ENCODE measurements around the gene TPSAB1. TPM values are rescaled to one million over a fixed set of nuclear protein-coding genes. Genes with fewer than 3 reads are reported as not detected.

Gene TPSAB1
- total and polyA plus RNA-seq, 4 donors: 0.23 to 10.8 (median 1.2) TPM

- Histone ChIP-seq H3K9me3 (ENCODE audit: control insufficient read depth in 4 of 4, low read length in 3 of 4) (no peaks in the 10 kb centered on the region), H3K36me3 (ENCODE audit: control insufficient read depth in 4 of 4, insufficient read depth in 3 of 4, low read depth in 1 of 4, low read length in 3 of 4) (peaks cover 0 to 68% (median 21%) of the 10 kb centered on the region in 4 donors), H3K27ac (ENCODE audit: low read depth in 1 of 2, low read length in 2 of 2) (no peak overlapping the region), H3K9ac (ENCODE audit: low read depth in 1 of 2, low read length in 2 of 2) (no peak overlapping the region), H3K27me3 (ENCODE audit: control insufficient read depth in 4 of 4, insufficient read depth in 4 of 4, low read length in 3 of 4) (no peaks in the 10 kb centered on the region), H3K4me3 (ENCODE audit: low read depth in 1 of 3, low read length in 3 of 3) (no peak overlapping the region), H3K4me1 (ENCODE audit: control insufficient read depth in 4 of 4, insufficient read depth in 4 of 4, low read length in 3 of 4) (no peaks in the 10 kb centered on the region)
- 90% methylated on average over 23 of the region's 23 CpGs for WGBS
- TF ChIP-seq ATF3 (IDR thresholded peaks at IDR 0.05) (no peak), TAF1 (conservative IDR thresholded peaks at IDR 0.05) (no peak), NR2F2 (IDR thresholded peaks at IDR 0.05) (no peak), ZBTB33 (IDR thresholded peaks at IDR 0.05) (no peak), EGR1 (IDR thresholded peaks at IDR 0.05; ENCODE audit: low read depth in 2 of 2) (no peak), HNF4G (IDR thresholded peaks at IDR 0.05) (no peak), RXRA (IDR thresholded peaks at IDR 0.05) (no peak), RAD21 (IDR thresholded peaks at IDR 0.05) (no peak), SP1 (IDR thresholded peaks at IDR 0.05) (no peak), REST (IDR thresholded peaks at IDR 0.05) (no peak), YY1 (IDR thresholded peaks at IDR 0.05) (no peak), FOXA2 (IDR thresholded peaks at IDR 0.05) (no peak), GABPA (IDR thresholded peaks at IDR 0.05 in 1 of 2, conservative IDR thresholded peaks at IDR 0.05 in 1 of 2) (no peak), FOXA1 (IDR thresholded peaks at IDR 0.05) (no peak), HNF4A (conservative IDR thresholded peaks at IDR 0.05) (no peak), JUND (IDR thresholded peaks at IDR 0.05) (no peak)
- TF ChIP-seq, protein P1, sequence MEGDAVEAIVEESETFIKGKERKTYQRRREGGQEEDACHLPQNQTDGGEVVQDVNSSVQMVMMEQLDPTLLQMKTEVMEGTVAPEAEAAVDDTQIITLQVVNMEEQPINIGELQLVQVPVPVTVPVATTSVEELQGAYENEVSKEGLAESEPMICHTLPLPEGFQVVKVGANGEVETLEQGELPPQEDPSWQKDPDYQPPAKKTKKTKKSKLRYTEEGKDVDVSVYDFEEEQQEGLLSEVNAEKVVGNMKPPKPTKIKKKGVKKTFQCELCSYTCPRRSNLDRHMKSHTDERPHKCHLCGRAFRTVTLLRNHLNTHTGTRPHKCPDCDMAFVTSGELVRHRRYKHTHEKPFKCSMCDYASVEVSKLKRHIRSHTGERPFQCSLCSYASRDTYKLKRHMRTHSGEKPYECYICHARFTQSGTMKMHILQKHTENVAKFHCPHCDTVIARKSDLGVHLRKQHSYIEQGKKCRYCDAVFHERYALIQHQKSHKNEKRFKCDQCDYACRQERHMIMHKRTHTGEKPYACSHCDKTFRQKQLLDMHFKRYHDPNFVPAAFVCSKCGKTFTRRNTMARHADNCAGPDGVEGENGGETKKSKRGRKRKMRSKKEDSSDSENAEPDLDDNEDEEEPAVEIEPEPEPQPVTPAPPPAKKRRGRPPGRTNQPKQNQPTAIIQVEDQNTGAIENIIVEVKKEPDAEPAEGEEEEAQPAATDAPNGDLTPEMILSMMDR (IDR thresholded peaks at IDR 0.05; ENCODE audit: low read depth, low read length, missing input control): no peak
- TF ChIP-seq, protein P2, sequence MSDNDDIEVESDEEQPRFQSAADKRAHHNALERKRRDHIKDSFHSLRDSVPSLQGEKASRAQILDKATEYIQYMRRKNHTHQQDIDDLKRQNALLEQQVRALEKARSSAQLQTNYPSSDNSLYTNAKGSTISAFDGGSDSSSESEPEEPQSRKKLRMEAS (IDR thresholded peaks at IDR 0.05): no peak
- DNase-seq (ENCODE audit: low spot score): no peak
These were observed 30.0 kb upstream of the TPSAB1 start for GRCh38 chr16:1210461-1210860.
